Measurements from ENCODE around the gene C17orf75.

C17orf75 gene

DNA sequence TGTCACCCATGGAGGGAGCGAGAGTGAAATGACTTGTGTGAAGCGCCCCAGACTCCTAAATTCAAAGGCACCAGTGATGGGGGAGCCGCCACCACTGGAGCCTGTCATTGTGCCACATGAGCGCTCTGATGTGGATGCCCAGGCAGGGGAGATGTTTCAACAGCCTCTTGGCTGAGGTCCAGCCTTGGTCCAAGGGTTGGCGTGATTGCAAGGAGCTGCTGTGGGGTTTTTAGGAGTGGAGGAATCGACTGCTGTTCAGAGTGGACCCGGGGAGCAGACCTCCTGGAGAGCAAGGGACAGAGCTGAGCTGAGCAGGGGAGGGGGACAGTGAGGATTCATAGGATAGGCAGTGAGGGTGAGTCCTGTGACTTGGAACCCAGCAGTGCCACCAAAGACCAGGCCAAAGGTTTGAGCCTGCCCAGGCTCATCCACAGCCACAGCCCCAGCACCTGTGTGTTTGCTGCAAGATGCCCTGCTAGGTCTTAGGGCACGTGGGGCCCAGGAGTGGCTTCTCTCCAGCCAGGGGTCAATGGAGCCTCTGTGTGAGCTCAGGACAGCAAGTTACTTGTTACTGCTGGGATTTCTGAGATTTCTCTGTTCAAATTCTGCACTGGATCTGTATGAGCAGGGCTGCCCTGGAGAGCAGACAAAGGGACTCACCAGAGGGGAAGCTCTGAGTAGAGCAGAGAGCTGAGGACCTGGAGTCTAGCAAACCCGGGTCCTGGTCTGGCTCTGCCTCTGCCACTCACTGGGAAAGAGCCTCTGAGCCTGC is 56.0 kb downstream of the C17orf75 start:
- POLR2A ChIA-PET, result no interaction called here
- TF ChIP-seq HDGF (IDR thresholded peaks at IDR 0.05; ENCODE audit: borderline replicate concordance) (no peak), L3MBTL2 (conservative IDR thresholded peaks at IDR 0.05) (no peak), CTBP1 (IDR thresholded peaks at IDR 0.05; ENCODE audit: borderline replicate concordance) (no peak), FOXM1 (IDR thresholded peaks at IDR 0.05; ENCODE audit: borderline replicate concordance) (no peak), LEF1 (IDR thresholded peaks at IDR 0.05; ENCODE audit: borderline replicate concordance) (no peak), ZNF384 (IDR thresholded peaks at IDR 0.05) (no peak), ARNT (IDR thresholded peaks at IDR 0.05) (no peak), ELF4 (IDR thresholded peaks at IDR 0.05) (no peak), FOXK2 (IDR thresholded peaks at IDR 0.05) (no peak), SP1 (IDR thresholded peaks at IDR 0.05) (no peak), FOXA1 (IDR thresholded peaks at IDR 0.05) (no peak), SUZ12 (IDR thresholded peaks at IDR 0.05) (no peak)
- no peak for DNase-seq (ENCODE audit: extremely low spot score)
- CTCF ChIA-PET, result interaction anchor here (1.1 to 1.2 kb wide), 2 partner anchors 14 to 33 kb away, joined by 3 to 4 read pairs; no protein-coding TSS in a partner anchor

- ChIA-PET POLR2A (interaction anchor here (0.7 kb wide), 1 partner anchor 268 kb away, joined by 3 read pairs; no protein-coding TSS in a partner anchor), CTCF (no interaction called here)
- DNase-seq (ENCODE audit: extremely low spot score), result no peak
- TF ChIP-seq FOXA1 (IDR thresholded peaks at IDR 0.05) (no peak), HDGF (IDR thresholded peaks at IDR 0.05; ENCODE audit: borderline replicate concordance) (no peak), BHLHE40 (IDR thresholded peaks at IDR 0.05; ENCODE audit: borderline replicate concordance) (no peak), PKNOX1 (IDR thresholded peaks at IDR 0.05) (no peak), SP1 (IDR thresholded peaks at IDR 0.05) (no peak)
Observed at GRCh38 chr17:32285306-32285705, 56.7 kb downstream of the C17orf75 start.

DNA sequence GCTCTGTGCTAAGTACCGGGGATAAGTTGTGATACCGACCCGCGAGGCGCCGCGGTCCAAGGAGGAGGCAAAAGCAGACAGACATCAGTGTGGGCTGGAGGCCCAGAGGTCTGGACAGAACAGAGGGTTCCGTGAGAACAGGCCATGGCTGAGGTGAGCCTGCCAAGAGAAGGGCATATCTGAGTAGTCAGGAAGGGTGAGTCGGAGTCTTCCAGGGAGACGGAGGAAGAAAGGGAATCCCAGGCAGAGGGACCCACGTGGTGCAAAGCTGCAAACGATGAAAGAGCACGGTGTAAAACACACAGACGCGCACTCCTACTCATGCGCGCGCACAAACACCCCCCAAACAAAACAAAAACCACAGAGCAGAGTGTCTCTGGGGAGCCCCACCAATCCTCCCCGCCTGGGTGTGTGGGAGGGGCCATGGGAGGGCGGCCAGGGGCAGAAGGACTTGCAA is 58.2 kb downstream of the C17orf75 start:
- DNase-seq (ENCODE audit: extremely low spot score), result no peak
- ChIA-PET POLR2A (no interaction called here), CTCF (no interaction called here)
- TF ChIP-seq TARDBP (IDR thresholded peaks at IDR 0.05), result no peak
- TF ChIP-seq ZNF384 (IDR thresholded peaks at IDR 0.05), result no peak
- TF ChIP-seq ELF4 (IDR thresholded peaks at IDR 0.05), result no peak
- no peak for TF ChIP-seq BHLHE40 (IDR thresholded peaks at IDR 0.05; ENCODE audit: borderline replicate concordance)
- no peak for TF ChIP-seq CTBP1 (IDR thresholded peaks at IDR 0.05; ENCODE audit: borderline replicate concordance)
- no peak for TF ChIP-seq HDGF (IDR thresholded peaks at IDR 0.05; ENCODE audit: borderline replicate concordance)
- TF ChIP-seq L3MBTL2 (conservative IDR thresholded peaks at IDR 0.05), result no peak
- TF ChIP-seq ARNT (IDR thresholded peaks at IDR 0.05), result no peak
- no peak for TF ChIP-seq PKNOX1 (IDR thresholded peaks at IDR 0.05)
- no peak for TF ChIP-seq LEF1 (IDR thresholded peaks at IDR 0.05; ENCODE audit: borderline replicate concordance)
- TF ChIP-seq FOXA1 (IDR thresholded peaks at IDR 0.05), result no peak
- no peak for TF ChIP-seq NFRKB (IDR thresholded peaks at IDR 0.05)
- TF ChIP-seq FOXM1 (IDR thresholded peaks at IDR 0.05; ENCODE audit: borderline replicate concordance), result no peak
- TF ChIP-seq SUZ12 (IDR thresholded peaks at IDR 0.05), result no peak
- TF ChIP-seq FOXK2 (IDR thresholded peaks at IDR 0.05), result no peak
- no peak for TF ChIP-seq SP1 (IDR thresholded peaks at IDR 0.05)

GRCh38 chr17:32281011-32281451 is 60.9 kb downstream of the C17orf75 start:
- CTCF ChIA-PET, result no interaction called here
- POLR2A ChIA-PET, result interaction anchor here (1.2 kb wide), 2 partner anchors 14 to 15 kb away, joined by 3 to 4 read pairs; no protein-coding TSS in a partner anchor
- DNase-seq (ENCODE audit: extremely low spot score), result no peak
- no peak for TF ChIP-seq HDGF (IDR thresholded peaks at IDR 0.05; ENCODE audit: borderline replicate concordance)

- CTCF ChIA-PET, result interaction anchor here (0.5 kb wide), 1 partner anchor 34 kb away, joined by 7 read pairs; no protein-coding TSS in a partner anchor
- POLR2A ChIA-PET, result interaction anchor here (1.2 kb wide), 2 partner anchors 14 to 15 kb away, joined by 3 to 4 read pairs; no protein-coding TSS in a partner anchor
- TF ChIP-seq SUZ12 (IDR thresholded peaks at IDR 0.05) (no peak), HDGF (IDR thresholded peaks at IDR 0.05; ENCODE audit: borderline replicate concordance) (no peak), ZNF384 (IDR thresholded peaks at IDR 0.05) (no peak), L3MBTL2 (conservative IDR thresholded peaks at IDR 0.05) (no peak), TARDBP (IDR thresholded peaks at IDR 0.05) (no peak), FOXK2 (IDR thresholded peaks at IDR 0.05) (no peak), LEF1 (IDR thresholded peaks at IDR 0.05; ENCODE audit: borderline replicate concordance) (no peak)
- DNase-seq (ENCODE audit: extremely low spot score), result no peak
Observed at GRCh38 chr17:32279891-32280716, 61.9 kb downstream of the C17orf75 start.

DNA sequence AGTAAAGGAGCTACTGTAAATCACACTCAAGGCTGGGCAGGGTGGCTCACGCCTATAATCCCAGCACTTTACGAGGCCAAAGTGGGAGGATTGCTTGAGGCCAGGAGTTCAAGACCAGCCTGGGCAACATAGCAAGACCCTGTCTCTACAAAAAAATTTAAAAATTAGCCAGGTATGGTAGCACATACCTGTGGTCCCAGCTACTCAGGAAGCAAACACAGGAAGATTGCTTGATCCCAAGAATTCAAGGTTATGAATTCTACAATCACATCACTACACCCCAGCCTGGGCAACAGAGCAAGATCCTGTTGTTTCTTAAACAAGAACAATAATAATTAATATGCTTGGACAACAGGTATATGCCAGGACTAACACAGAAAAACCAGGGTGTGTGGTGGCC is 63.2 kb downstream of the C17orf75 start:
- DNase-seq (ENCODE audit: extremely low spot score), result no peak
- POLR2A ChIA-PET, result no interaction called here
- CTCF ChIA-PET, result interaction anchor here (0.7 kb wide), 1 partner anchor 13 kb away, joined by 3 read pairs; no protein-coding TSS in a partner anchor
- TF ChIP-seq CTBP1 (IDR thresholded peaks at IDR 0.05; ENCODE audit: borderline replicate concordance) (no peak), FOXM1 (IDR thresholded peaks at IDR 0.05; ENCODE audit: borderline replicate concordance) (no peak), NFRKB (IDR thresholded peaks at IDR 0.05) (no peak), SUZ12 (IDR thresholded peaks at IDR 0.05) (no peak), ZNF384 (IDR thresholded peaks at IDR 0.05) (no peak), FOXA1 (IDR thresholded peaks at IDR 0.05) (no peak), TARDBP (IDR thresholded peaks at IDR 0.05) (no peak), LEF1 (IDR thresholded peaks at IDR 0.05; ENCODE audit: borderline replicate concordance) (no peak), ELF4 (IDR thresholded peaks at IDR 0.05) (no peak), ARNT (IDR thresholded peaks at IDR 0.05) (no peak), SP1 (IDR thresholded peaks at IDR 0.05) (no peak), HDGF (IDR thresholded peaks at IDR 0.05; ENCODE audit: borderline replicate concordance) (no peak), L3MBTL2 (conservative IDR thresholded peaks at IDR 0.05) (no peak)
